ENCODE results near the gene RFPL2. TPM values are rescaled to one million over a fixed set of nuclear protein-coding genes. Genes with fewer than 3 reads are reported as not detected.
A peak's percentile ranks its signal among the peaks of the same experiment; 100 is the strongest.

RFPL2 gene
- total RNA-seq, 1 experiment from 2014 or later = not detected

- DNase-seq = no peak
- TF ChIP-seq CTCF (IDR thresholded peaks at IDR 0.05; ENCODE audit: insufficient read depth in 1 of 2, low read depth in 1 of 2, low read length in 1 of 2, severe bottlenecking in 1 of 2, unreplicated experiment in 1 of 2) = no peak
- Mint-ChIP-seq H3K4me3 (ENCODE audit: unreplicated experiment) (no peak overlapping the region), H3K9me3 (ENCODE audit: unreplicated experiment) (no peaks in the 10 kb centered on the region), H3K27me3 (ENCODE audit: insufficient read depth, unreplicated experiment) (no peaks in the 10 kb centered on the region), H3K36me3 (ENCODE audit: insufficient read depth, unreplicated experiment) (no peaks in the 10 kb centered on the region), H3K27ac (ENCODE audit: unreplicated experiment) (no peak overlapping the region), H3K4me1 (ENCODE audit: low read depth, unreplicated experiment) (peaks cover 10% of the 10 kb centered on the region)
- no peaks in the 10 kb centered on the region for H3K4me1 ChIP-seq
- no peaks in the 10 kb centered on the region for H3K36me3 ChIP-seq (ENCODE audit: control insufficient read depth, insufficient read depth, low read length)
- H3K9me3 ChIP-seq = no peaks in the 10 kb centered on the region
- intact Hi-C loops (cut with micrococcal nuclease; ENCODE audit: unreplicated experiment) = loop anchor here (1.0 to 10.0 kb wide), 2 partner anchors 81 to 236 kb away; no protein-coding TSS in a partner anchor
- H3K27me3 ChIP-seq (replicated peaks; ENCODE audit: control insufficient read depth, insufficient read depth, low read length) = no peaks in the 10 kb centered on the region
- ChIA-PET POLR2A (no interaction called here), CTCF (interaction anchor here (2.3 kb wide), 1 partner anchor 60 kb away, joined by 16 read pairs; no protein-coding TSS in a partner anchor)
- BruUV-seq (replicated peaks) = no TSS peak
- H3K4me3 ChIP-seq (ENCODE audit: low read depth, low read length) = no peak overlapping the region
These were observed 1.3 kb upstream of the RFPL2 start for GRCh38 chr22:32205974-32206773.

- no peak for TF ChIP-seq CTCF (IDR thresholded peaks at IDR 0.05; ENCODE audit: insufficient read depth in 1 of 2, low read depth in 1 of 2, low read length in 1 of 2, severe bottlenecking in 1 of 2, unreplicated experiment in 1 of 2)
- Mint-ChIP-seq H3K27me3 (ENCODE audit: insufficient read depth, unreplicated experiment) (no peaks in the 10 kb centered on the region), H3K36me3 (ENCODE audit: insufficient read depth, unreplicated experiment) (no peaks in the 10 kb centered on the region), H3K9me3 (ENCODE audit: unreplicated experiment) (no peaks in the 10 kb centered on the region), H3K4me3 (ENCODE audit: unreplicated experiment) (peak overlapping the region; percentile 72), H3K27ac (ENCODE audit: unreplicated experiment) (peak overlapping the region; percentile 7), H3K4me1 (ENCODE audit: low read depth, unreplicated experiment) (peaks cover 10% of the 10 kb centered on the region)
- BruUV-seq (replicated peaks) = no TSS peak
- CTCF ChIA-PET = interaction anchor here (0.6 to 2.3 kb wide), 13 partner anchors 11 to 558 kb away, joined by 3 to 16 read pairs (median 3); partner anchors contain the start of gene FBXO7
- Histone ChIP-seq H3K27me3 (replicated peaks; ENCODE audit: control insufficient read depth, insufficient read depth, low read length) (no peaks in the 10 kb centered on the region), H3K4me3 (ENCODE audit: low read depth, low read length) (peak overlapping the region; percentile 33), H3K9me3 (no peaks in the 10 kb centered on the region), H3K4me1 (no peaks in the 10 kb centered on the region), H3K36me3 (ENCODE audit: control insufficient read depth, insufficient read depth, low read length) (no peaks in the 10 kb centered on the region)
- DNase-seq = peak in 1 of 2 experiments; percentile 34
- POLR2A ChIA-PET = no interaction called here
- intact Hi-C loops (cut with micrococcal nuclease; ENCODE audit: unreplicated experiment) = loop anchor here (10.0 kb wide), 1 partner anchor 79 kb away; no protein-coding TSS in a partner anchor
These were observed 625 bp downstream of the RFPL2 start for GRCh38 chr22:32204040-32204855.
